ENCODE data around the gene DUSP28.
"Not testable (repeated sequence)": the region's sequence is repeated elsewhere in the genome, so short reads cannot be mapped to it uniquely, and the experiment has no call there.

Gene DUSP28

DNA sequence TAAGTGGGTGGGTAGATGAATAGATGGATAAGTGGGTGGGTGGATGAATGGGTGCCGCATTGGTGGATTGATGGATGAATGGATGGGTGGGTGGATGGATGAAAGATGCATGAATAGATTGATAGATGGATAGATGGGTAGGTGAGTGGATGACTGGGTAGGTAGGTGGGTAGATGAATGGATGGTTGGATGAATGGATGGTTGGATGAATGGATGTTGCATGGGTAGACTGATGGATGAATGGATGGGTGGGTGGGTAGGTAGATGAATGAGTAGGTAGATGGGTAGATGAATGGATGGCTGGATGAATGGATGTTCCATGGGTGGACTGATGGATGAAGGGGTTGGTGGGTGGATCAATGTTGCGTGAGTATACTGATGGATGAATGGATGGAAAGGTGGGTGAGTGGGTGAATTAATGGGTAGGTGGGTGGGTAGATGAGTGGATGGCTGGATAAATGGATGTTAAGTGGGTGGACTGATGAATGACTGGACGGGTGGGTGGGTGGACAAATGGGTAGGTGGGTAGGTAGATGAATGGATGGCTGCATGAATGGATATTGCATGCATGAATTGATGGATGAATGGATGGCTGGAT lies 32.9 kb upstream of the DUSP28 start:
- no peak for DNase-seq (ENCODE audit: low read depth)

DNA sequence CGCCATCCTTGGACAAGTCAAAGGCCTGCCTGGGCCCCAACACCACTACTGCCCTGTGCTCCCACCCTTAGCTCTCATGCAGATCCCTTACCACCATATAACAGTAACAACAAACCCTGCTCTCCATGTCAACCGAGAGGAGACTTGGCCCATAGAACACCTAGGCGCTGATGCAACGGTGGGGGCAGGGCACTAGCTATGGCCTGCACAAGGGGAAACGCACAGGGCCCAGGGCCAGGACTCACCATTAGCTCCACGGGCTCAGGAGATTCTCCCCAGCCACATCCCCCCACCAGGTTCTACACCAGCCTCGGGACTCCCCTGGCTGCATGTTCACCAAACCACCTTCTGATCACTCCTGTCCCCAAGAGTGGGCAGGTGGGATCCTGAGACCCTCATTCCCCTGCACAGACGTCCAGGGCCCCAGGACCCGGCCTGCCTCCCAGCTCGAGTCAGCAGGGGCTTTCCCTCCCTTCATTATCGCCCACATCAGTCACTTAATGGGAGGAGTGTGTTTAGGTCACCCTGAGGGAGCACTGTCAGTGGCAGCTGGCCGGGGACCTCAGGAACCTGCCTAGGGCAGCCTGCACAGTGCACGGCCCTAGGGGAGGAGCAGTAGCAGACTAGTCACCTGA lies 31.6 kb upstream of the DUSP28 start:
- no peak for DNase-seq (ENCODE audit: low read depth)

DNA sequence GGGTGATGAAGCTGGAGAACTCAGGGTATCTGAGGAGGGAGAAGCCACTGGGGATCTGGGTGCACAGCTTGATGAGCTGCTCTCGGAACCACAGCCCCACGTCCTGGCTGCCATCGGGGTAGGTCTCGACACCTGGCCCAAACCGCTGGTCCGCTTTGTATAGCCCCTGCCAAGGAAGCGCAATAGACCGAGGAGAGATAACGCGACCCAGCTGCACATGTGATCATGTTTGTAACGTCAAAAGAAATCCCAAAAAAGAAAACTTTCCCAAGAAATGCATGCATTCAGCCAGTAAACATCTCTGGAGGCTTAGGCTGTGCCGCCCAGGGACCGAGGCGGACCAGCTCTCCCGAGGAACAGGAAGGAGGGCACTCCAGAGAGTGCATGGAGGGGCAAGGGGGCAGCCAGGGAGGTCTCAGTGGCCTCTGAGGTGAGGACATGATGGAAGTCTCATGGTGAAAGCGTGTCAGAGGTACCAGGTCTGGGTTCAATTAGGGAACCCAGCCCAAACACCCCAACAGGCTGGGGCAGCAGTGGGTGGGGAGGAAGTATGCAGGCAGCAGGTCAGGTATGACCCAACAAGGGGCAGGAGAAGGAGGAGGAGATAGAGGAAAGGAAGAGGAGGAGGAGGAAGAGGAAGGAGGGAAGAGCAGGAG lies 30.7 kb upstream of the DUSP28 start:
- DNase-seq (ENCODE audit: low read depth), result no peak

DNA sequence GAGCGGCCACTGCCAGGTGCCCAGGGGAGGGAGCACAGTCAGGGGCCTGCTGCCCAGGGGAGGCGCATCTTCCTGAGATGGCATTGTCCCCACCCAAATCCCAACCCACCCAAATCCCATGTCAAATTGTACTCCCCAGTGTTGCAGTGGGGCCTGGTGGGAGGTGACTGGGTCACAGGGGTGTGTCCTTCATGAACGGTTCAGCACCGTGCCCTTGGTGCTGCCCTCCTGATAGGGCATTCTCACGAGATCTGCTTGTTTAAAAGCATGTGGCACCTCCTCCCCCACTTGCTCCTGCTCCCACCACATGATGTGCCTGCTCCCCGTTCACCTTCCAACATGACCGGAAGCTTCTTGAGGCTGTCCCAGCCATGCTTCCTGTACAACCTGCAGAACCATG lies 30.0 kb upstream of the DUSP28 start:
- no peak for DNase-seq (ENCODE audit: low read depth)

DNA sequence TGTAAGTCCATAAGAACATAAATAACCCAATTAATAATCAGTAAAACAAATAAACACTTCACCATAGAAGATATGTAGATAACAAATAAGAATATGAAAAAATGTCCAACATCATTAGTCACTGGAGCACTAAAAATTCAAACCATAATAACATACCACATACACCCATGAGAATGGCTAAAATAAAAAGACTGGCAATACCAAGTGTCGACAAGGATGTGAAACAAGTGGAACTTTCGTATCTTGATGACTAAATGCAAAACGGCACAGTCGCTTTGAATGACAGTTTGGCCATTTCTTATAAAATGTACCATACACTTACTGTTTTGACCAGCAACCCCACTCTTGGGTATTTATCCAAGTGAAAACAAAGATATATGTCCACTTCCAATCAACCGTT lies 29.1 kb upstream of the DUSP28 start:
- DNase-seq (ENCODE audit: low read depth), result no peak

DNA sequence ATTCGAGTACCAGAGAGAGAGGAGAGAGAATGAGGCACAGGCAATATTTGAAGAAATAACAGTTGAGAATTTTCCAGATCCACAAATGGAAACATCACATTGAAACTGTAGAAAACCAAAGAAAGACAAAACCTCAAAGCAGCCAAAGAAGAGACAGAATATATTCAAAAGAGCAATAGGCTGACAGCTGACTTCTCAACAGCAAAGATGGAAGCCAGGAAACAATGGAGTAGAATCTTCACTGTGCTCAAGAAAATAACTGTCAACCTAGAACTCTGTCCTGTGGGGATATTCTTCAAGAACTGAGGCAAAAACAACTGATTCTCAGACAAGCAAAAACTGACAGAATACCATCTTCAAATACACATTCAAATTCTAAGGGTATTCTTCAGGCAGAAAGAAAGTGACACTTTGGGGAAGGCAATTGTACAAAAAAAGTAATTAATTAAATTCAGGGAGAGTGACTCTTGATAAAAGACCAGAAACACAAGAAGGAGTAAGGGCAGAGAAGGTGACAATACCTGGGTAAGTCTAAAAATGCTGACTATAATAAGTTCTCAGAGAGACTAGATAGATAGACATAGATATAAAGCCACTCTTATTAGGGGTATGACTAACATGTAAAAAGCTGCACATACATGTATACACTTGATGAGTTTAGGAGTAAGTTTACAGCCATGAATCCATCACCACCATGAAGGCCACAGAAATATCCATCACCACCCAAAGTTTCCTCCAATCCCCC lies 28.0 kb upstream of the DUSP28 start:
- DNase-seq (ENCODE audit: low read depth), result no peak

DNA sequence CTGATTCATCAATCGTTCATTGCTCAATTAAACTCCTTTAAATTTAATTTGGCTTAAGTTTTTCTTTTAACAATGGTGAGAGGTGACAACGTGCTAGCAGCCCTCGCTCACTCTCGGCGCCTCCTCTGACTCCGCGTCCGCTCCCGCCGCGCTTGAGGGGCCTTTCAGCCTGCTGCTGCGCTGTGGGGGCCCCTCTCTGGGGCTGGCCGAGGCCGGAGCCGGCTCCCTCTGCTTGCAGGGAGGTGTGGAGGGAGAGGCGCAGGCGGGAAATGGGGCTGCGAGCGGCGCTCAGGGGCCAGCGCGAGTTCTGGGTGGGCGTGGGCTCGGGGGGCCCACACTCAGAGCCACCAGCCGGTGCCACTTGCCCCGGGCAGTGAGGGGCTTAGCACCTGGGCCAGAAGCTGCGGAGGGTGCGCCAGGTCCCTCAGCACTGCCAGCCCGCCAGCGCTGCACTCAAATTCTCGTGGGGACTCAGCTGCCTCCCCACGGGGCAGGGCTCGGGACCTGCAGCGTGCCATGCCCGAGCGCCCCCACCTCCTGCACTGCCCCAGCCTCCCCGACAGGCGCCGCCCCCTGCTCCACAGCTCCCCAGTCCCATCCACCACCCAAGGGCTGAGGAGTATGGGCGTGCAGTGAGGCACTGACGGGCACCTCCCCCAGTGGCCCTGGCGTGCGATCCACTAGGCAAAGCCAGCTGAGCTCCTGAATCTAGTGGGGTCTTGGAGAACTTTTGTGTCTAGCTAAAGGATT lies 22.0 kb upstream of the DUSP28 start:
- DNase-seq (ENCODE audit: low read depth), result no peak

DNA sequence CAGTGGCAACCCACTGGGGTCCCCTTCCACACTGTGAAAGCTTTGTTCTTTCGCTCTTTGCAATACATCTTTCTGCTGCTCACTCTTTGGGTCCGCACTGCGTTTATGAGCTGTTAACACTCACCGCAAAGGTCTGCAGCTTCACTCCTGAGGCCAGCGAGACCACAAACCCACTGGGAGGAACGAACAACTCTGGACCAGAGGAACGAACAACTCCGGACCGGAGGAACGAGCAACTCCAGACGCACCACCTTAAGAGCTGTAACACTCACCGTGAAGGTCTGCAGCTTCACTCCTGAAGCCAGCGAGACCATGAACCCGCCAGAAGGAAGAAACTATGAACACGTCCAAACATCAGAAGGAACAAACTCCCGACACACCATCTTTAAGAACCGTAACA lies 21.1 kb upstream of the DUSP28 start:
- not testable (repeated sequence) for DNase-seq (ENCODE audit: low read depth)

DNA sequence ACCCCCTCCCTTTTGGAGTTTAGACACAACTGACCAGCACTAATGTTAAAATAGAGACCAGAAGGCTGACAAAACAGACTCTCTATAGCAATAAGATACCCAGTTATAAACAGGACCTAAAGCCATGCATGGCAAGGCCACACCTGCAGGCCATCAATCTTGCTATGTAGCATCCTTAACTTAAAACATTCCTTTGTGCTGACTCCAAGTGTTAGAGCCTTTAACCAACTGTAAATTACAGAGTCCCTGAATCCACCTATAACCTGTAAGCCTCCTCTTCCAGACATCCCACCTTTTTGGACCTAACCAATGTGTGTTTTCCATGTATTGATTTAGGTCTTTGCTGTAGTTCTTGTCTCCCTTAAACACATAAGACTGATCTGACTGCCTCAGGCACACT lies 20.3 kb upstream of the DUSP28 start:
- DNase-seq (ENCODE audit: low read depth), result no peak

DNA sequence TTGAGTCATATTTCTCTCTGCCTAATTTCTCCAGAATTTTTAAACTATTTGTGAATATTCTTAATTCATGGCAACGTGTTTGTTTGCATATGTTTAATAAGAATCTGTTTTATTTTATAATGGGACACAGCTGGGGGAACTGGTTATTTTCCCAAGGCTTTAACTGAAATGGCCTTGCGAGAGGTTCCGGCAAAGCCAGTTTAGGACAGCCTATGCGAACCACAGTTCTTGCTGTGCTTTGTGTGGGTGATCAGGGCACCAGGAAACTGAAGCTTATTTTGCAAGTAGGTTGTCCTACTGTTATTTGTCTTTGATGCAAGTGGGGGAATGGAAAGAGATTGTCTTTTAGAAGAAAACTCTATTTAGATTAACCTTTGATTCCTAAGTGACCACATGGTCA lies 8.9 kb upstream of the DUSP28 start:
- DNase-seq (ENCODE audit: low read depth), result no peak

DNA sequence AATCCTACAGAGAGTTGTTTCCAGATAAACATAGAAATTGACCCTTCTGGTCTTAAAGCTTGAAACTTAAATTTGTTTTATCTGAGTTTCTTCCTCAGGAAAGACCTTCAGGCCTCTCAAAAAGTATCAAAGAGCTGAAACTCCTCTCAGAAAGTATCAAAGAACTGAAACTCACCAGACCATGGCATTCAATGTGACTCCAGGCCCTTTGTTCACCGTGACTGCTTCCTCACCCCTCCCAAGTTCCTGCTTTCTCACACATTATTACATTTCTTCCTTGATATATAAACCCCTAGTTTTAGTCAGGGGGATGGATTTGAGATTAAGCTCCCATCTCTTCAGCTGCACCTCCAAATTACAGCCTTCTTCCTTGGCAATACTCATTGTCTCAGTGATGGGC lies 8.3 kb upstream of the DUSP28 start:
- no peak for DNase-seq (ENCODE audit: low read depth)

DNA sequence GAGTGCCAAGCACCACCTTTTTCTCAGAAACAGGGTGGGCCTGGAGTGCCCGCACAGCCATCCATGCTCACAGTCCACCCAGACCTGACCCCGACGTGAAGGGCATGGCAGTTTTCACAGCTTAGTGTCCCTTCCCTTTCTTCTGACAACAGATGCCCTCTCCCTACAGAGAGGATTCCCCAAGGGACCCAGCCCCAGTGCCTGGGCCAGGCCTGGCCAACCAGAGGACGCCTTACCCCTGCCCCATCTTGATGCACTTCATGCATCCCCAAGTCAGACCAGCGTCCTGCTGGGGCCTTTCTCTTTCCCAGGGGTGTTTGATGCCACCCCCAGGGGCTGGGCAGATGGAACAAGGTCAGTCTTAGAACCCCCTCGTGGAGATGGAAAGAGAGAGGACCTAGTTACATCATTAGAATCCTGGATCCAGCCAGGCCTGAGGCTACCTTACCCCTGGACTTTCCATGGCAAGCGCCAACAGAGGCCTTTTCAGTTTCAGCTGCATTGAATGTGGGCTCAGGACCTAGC lies 6.1 kb upstream of the DUSP28 start:
- DNase-seq (ENCODE audit: low read depth), result no peak

DNA sequence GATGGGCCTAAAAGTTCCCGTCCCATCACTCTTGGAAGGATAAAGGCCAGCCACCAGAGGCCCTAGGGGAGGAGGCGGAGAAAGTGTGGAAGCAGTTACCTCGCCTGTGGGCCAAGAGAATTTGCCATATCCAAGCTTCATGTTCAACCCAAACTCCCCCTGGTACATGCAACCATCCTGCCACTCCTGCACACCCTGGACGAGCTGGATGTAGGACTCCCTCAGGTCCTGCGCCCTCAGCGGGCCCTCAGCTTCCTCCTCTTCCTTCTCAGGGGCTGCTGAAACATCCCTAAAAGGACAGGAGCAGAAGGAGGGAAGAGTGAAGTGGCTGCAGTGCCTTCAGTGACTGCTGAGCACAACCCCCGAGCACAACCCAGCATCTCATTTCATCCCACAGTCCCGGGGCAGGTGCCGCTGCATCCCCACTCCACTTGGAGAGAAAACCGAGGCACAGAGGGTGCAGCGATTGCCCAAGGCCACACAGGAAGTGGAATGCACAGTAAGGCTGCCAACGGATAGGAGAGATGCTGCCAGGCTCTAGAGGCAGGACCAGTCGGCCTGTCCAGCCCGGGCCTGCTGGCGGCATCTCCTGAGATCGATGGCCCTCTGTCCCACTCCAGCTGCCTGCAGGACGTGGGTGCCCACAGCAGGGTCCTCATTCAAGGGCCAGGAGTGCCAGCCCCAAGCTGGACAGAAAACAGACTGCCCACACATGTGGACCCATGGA lies 5.2 kb upstream of the DUSP28 start:
- no peak for DNase-seq (ENCODE audit: low read depth)

DNA sequence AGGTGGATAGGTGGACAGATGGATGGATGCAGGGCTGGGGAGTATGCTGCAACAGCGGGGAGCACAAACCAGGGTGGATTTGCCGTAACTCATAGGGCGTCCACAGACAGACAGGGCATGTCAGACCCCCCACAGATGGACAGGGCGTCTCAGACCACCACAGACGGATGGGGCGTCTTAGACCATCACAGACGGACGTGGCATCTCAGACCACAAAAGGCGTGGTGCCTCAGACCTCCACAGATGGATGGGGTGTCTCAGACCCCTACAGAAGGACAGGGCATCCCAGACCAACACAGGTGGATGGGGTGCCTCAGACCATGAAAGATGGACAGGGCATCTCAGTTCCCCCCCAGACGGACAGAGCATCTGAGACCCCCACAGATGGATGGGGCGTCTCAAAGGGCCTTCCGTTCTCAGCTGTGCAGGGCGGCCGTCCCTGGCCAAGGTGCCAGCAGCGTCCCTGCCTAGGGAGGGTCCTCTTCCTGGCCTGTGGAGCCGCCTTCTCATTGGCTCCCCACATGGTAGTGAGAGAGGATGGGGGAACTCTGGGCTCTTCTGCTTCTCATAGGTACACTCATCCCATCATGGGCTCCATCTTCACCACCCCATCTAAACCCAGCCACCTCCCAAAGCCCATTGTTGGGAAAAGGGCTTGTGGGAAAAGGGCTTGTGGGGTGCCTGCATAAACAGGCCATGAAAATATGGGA lies 4.5 kb upstream of the DUSP28 start:
- no peak for DNase-seq (ENCODE audit: low read depth)

DNA sequence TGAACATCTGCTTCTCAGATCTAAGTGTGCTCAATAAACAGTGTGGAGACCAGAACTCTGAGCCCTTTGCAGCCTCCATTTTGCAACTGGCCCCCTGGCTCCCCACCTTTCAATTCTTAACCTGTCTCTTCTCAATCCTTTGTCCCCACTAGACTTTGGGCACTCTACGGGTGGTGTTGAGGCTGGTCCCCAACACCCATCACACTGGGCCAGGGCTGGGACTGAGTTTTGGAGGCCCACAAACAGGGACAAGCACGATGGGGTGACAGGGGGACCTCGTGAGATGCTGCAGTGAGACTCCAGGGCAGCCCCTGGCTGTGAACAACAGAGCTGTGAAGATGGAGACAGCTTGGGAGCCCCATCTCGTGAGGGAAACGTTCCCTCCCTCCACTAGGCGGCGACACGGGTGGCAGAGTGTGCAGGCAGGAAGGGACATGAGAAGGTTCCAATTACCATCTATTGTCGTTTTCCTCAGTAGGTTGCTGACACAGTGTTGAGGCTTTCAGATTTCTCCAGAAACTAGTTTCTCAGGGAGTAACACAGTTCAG lies 3.5 kb upstream of the DUSP28 start:
- no peak for DNase-seq (ENCODE audit: low read depth)

DNA sequence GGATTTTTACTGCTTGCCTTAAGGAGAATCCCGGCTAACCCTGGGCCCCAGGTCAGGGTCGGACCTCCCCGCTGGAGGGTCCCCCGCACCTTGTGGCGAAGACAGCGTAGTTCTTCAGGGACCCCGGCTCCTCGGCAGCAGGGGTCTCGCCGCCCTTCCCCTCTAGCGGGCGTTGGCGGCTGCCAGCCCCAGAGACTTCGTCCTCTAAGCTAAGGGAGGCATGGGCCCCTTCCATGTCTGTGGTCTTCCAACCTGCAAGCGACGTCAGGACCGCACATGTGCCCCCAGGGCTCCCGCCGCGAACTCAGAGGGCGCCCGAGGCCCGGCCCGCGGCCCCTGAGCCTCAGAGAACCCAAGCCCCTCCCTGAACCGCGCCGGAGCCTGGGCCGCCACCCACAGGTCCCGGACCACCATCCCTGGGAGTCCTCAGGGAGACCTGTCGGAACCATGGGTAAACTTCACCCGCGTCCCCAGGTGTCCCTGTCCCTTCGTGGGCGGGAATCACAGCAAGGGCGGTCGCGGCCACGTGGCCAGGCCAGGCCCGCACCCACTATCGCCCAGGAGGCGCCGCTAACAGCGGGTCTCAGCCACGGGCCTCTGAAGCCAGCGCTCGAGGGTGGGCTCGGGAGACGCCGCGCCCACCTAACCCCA lies 2.9 kb upstream of the DUSP28 start:
- DNase-seq (ENCODE audit: low read depth), result no peak

DNA sequence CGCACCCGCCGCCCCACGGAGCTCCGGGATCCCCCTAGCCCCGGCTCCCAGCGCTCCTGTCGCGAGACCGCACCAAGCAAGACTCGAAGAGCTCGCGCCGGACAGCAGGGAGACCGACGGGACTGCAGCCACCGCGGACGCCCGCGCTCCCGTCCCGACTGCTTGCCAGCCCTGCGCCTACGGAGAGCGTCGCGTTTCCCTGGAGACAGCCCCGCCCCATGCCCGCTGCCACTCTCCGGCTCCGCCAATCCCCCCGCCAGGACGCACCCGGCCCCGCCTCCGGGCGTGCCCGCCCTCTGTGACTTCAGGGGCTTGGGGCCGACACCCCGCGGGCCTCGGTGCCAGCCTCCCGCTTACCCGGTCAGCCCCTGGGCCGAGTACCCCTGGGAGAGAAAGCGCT lies 2.3 kb upstream of the DUSP28 start, which contains the start of gene ANKMY1:
ANKMY1 (minus strand) TSS at position 181 of the 400 bp plus-strand sequence. CDS start 653 bp downstream, outside the sequence.
- no peak for DNase-seq (ENCODE audit: low read depth)

DNA sequence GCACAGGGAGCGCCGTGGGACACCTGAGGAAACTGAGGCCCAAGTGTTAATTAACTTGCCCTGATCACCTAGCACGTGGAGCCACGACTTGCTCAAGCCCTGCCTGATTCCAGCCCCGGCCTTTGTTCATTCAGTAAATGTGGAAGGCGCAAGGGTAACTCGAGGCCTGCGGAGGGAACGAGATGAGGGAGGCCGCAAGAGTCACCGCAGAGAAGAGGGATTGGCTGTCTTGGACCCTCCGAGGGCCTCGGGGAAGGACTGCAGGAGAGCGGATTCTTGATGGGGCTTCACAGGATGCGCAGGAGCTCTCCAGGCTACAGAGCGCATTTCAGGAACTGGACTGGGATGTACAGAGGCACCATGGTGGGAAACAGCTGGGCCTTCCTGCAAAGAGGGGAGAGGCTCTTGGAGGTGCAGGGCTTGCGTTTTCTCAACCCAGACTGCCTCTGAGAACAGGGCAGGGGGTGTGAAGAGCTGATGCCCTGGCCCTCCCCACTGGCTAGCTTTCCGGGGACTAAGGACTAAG lies 1.9 kb upstream of the DUSP28 start:
- no peak for DNase-seq (ENCODE audit: low read depth)

DNA sequence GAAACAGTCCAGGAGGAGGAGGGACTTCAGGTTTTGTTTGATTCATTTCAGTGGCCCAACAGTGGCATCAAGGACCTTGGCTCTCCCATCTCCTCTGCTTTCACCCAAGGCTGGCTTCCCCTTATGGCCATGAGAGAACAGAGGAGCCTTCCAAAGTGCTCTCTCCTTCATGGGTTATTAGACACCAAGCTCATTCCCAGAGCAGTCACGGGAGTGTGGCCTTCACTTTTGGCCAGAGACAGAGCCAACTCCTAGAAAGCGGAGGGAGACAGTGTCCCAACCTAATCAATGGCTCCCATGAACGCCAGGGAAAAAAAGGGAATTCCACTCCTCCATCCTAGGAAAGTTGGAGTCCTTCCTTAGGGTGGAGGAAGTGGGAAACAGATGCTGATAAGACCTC lies 871 bp upstream of the DUSP28 start:
- DNase-seq (ENCODE audit: low read depth), result no peak
